GM21786 (cell line): ENCODE measurements around the gene SPATS2.

Source experiments
- ATAC-seq: cut with Tn5 transposase; IDR thresholded peaks from one replicate; pipeline ENCODE4 v1.9.1; 2021; ENCODE audit not compliant: unreplicated experiment

SPATS2 gene

DNA sequence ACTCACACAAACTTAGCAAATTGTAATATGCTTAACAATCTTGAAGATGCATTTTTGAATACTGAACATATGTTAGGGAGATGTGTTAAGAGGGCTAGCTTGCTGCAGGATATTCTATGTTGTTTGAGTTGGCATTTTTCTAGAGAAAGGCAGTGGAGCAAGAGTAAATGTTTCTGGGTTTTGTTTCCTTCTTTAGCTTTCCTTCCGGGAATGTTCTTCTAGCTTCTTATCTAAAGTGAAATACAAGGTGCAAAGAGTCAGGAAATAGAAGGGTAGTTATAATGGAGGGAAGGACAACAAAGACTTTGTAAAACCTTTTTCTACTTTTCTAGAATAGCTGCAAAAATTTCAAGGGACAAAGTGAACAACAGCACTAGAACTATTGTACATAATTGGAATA lies 94.0 kb downstream of the SPATS2 start:
- no peak for ATAC-seq

- no peak for ATAC-seq
Observed at GRCh38 chr12:49462083-49462744, 95.0 kb downstream of the SPATS2 start.

DNA sequence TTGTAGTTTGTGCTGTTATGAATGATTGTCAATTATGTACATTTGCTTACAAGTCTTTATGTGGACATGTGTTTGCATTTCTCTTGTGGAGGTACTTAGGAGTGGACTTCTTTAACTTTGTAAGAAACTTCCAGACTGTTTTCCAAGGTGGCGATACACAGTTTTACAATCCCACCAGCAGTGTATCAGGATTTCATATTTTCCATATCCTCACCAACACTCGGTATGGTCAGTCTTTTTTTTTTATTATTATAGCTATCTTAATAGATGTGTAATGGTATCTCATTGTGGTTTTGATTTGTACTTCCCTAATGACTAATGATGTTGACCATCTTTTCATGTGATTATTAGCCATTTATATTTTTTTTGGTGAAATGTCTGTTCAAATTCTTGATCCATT lies 97.9 kb downstream of the SPATS2 start:
- ATAC-seq: no peak

DNA sequence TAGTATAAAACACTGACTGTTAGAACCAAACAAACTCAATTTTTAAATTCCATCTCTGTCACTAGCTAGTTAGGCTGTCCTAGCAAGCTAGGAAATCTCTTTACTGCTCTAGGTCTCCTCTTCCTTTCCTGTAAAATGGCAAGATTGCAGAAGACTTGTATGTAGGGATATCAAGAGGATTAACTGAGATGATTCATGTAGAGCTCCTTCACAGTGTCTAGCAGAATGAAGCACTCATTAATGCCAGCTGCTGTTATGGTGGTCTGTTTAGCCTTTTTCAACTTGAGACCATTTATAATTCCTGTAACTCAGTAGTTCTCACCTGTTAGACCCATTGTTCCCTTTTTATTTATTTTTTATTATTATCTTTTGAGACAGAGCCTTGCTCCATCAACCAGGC lies 103.7 kb downstream of the SPATS2 start:
- ATAC-seq: no peak

DNA sequence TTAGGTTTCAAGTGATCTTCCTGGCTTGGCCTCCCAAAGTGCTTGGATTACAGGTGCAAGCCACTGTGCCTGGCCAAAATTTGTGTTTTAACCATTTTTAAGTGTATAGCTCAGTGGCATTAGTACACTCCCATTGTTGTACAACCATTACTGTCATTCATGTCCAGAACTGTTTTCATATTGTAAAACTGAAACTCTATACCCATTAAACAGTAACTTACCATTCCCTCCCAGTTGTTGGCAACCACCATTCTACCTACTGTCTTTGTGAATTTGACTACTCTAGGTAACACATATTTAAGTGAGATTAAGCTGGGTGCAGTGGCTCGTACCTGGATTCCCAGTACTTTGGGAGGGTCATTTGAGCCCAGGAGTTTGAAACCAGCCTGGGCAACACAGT lies 104.3 kb downstream of the SPATS2 start:
- ATAC-seq: no peak

GRCh38 chr12:49476091-49476490 lies 108.8 kb downstream of the SPATS2 start:
- ATAC-seq: no peak

GRCh38 chr12:49478949-49479664 lies 111.8 kb downstream of the SPATS2 start:
- ATAC-seq: no peak

DNA sequence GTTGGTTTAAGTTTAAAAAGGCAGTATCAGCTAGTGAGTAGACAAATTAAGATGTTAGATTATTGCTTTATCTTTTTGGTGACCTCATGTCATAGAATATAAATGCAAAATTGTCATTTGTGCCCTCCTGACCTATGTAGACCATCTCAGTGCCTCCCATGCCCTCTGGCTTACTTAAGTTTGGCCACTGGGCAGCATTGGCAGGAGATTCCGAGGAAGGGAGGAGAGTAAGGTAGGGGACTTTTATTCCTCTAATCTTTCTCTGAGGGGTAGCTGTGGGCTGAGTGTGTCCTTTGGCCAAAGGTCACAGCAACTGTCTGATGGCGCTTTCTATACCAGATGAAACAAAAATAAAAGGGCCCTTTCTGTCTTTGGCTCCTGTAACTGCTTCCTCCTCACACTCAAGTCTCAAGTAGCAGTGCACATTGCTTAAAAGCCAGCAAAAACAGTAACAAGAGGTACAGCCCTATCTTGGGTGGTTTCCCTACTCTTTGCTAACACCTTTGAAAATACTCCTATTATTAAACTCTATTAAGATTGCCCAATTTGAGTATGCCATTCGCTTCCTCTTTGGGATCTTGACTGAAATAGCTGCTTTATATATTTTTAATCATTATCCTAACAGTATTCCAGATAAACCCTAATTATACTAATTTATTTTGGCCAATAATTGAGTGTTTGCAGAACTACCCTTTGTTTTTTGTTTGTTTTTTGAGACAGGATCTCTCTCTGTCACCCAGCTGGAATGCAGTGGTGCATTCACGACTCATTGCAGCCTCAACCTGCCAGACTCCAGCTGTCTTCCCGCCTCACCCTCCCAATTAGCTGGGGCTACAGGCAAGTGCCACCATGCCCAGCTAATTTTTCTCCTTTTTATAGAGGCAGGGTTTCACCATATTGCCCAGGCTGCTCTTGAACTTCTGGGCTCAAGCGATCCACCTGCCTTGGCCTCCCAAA lies 115.1 kb downstream of the SPATS2 start:
- no peak for ATAC-seq

- no peak for ATAC-seq
Observed at GRCh38 chr12:49483619-49484018, 116.4 kb downstream of the SPATS2 start.

DNA sequence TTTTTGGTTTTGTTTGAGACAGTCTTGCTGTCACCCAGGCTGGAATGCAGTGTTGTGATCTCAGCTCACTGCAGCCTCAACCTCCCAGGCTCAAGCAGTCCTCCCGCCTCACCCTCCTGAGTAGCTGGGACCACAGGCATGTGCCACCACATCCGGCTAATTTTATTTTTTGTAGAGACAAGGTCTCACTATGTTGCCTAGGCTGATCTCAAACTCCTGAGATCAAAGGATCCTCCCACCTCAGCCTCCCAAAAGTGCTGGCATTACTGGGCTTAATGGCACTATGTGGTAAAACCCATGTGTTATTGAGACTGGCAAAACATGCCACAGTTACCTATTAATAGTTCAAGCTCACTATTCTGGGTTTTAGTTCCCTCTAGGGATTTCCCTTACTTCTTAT lies 120.3 kb downstream of the SPATS2 start:
- ATAC-seq: no peak

- ATAC-seq: no peak
Observed at GRCh38 chr12:49489154-49489553, 121.9 kb downstream of the SPATS2 start.

- no peak for ATAC-seq
Observed at GRCh38 chr12:49489720-49490119, 122.5 kb downstream of the SPATS2 start.

- no peak for ATAC-seq
Observed at GRCh38 chr12:49491823-49492222, 124.6 kb downstream of the SPATS2 start.

DNA sequence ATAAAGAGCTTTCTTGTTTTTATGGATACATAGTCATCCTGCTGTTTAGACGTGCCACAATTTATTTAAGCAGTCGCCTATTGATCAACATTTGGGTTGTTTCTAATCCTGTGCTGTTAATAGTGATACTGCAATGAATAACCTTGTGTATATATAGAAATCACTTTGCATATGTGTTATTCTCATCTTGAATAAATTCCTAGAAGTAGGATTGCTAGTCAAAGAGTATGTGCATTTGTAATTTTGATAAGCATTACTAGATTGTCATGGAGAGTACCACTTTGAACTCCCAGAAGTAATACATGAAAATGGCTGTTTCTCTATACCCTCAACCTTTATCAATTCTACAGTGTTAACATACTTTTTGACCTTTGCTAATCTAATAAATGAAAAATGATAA lies 126.6 kb downstream of the SPATS2 start:
- no peak for ATAC-seq

DNA sequence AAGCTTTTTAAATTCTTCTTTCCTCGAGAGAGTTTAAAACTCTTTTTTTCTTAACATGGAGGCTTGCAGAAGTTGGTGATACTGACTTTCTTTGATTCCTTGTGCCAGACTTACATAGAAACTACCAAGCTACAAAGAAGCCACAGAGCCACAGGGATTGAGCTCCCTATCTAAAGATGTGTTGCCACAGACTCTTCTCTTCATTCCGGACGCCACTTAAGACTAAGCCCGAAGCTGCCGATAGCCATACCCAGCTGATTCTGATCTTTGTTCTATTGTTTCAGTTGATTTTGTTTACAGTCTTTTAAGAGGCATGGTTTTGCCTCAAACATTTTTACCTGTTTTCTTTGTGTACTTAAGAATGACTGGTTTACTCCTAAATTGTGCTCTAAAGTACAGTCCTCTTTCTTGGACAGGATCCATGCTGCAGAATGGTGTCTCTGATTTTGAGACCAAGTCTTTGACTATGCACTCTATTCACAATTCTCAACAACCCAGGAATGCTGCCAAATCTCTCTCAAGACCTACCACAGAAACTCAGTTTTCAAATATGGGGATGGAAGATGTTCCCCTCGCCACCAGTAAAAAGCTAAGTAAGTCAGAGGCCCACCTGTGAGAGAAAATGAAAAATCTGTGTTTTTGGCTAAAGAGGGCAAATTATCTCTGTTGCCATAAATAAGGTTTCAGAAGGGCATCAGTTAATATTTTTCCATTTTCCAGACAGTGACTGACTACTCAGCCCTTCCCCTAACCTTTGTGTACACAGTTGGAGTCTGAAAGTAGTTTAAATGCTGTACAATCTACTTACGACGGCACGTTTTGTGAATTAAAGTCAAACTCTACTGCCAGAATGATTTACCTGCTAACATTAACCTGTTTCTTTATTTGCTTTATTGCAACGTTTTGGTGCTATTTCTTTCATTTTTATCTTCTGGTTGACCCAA lies 129.4 kb downstream of the SPATS2 start:
- no peak for ATAC-seq

GRCh38 chr12:49501895-49502294 lies 134.6 kb downstream of the SPATS2 start:
- ATAC-seq: no peak

GRCh38 chr12:49502590-49502989 lies 135.3 kb downstream of the SPATS2 start:
- ATAC-seq: no peak

GRCh38 chr12:49503674-49504180 lies 136.5 kb downstream of the SPATS2 start:
- ATAC-seq: no peak

- ATAC-seq: no peak
Observed at GRCh38 chr12:49505672-49506071, 138.4 kb downstream of the SPATS2 start.

- no peak for ATAC-seq
Observed at GRCh38 chr12:49507139-49507538, 139.9 kb downstream of the SPATS2 start.
